Activated naive CD8-positive, alpha-beta T cell treated with anti-CD3 and anti-CD28 coated beads for 36 hours (primary cell): Measurements from ENCODE around the gene ADRA2A. TPM values are rescaled to one million over a fixed set of nuclear protein-coding genes. Genes with fewer than 3 reads are reported as not detected.

ENCODE experiments used
- DNase-seq: peaks from one replicate; pipeline ENCODE4 v3.0.0; 2021
- H3K27ac Mint-ChIP-seq: one replicate; pipeline ENCODE4 v1.8.0; 2022; ENCODE audit warnings: mild to moderate bottlenecking, moderate library complexity, mixed read lengths
- H3K27me3 Mint-ChIP-seq: one replicate; pipeline ENCODE4 v1.8.0; 2022; ENCODE audit warnings: mild to moderate bottlenecking, mixed read lengths
- H3K36me3 Mint-ChIP-seq: one replicate; pipeline ENCODE4 v1.8.0; 2021; ENCODE audit warnings: mild to moderate bottlenecking, mixed read lengths
- H3K4me1 Mint-ChIP-seq: one replicate; pipeline ENCODE4 v1.8.0; 2021; ENCODE audit warnings: mixed read lengths
- H3K4me3 Mint-ChIP-seq: one replicate; pipeline ENCODE4 v1.8.0; 2022; ENCODE audit warnings: mild to moderate bottlenecking, moderate library complexity, mixed read lengths
- H3K9me3 Mint-ChIP-seq: one replicate; pipeline ENCODE4 v1.8.0; 2022; ENCODE audit warnings: mixed read lengths
- total RNA-seq, 2 experiments: library from RNA; stranded (reverse); gene quantifications; one replicate each; pipeline ENCODE4 v1.2.3, GENCODE V29; 2021

Gene ADRA2A
- total RNA-seq, 2 experiments from 2014 or later: not detected

- Mint-ChIP-seq H3K4me3 (no peak overlapping the region), H3K36me3 (no peaks in the 10 kb centered on the region), H3K27me3 (peaks cover 17% of the 10 kb centered on the region), H3K4me1 (no peaks in the 10 kb centered on the region), H3K27ac (no peak overlapping the region), H3K9me3 (no peaks in the 10 kb centered on the region)
- no peak for DNase-seq
Observed at GRCh38 chr10:111128331-111129180, 51.7 kb downstream of the ADRA2A start.

DNA sequence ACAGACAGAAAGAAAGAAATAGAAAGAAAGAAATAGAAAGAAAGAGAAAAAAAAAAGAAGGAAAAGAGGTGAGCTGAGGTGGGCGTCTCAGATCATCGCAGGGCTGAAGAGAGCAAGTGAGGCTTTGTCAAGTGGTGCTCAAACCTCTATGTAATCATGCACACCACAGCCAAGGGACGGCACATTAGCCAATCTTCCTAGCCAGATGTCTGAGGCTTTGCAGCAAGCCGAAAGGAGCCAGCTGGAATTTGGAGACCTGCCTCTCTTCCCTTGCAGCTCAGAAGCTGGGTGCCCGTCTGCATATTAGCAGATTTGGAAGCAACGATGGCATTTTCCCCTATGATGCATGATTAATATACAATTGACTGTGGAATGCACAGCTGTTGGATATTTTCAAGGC is 52.5 kb downstream of the ADRA2A start:
- H3K27me3 Mint-ChIP-seq: peaks cover 19% of the 10 kb centered on the region
- H3K4me3 Mint-ChIP-seq: no peak overlapping the region
- H3K36me3 Mint-ChIP-seq: no peaks in the 10 kb centered on the region
- no peak for DNase-seq
- no peak overlapping the region for H3K27ac Mint-ChIP-seq
- H3K9me3 Mint-ChIP-seq: no peaks in the 10 kb centered on the region
- no peaks in the 10 kb centered on the region for H3K4me1 Mint-ChIP-seq

GRCh38 chr10:111130471-111130870 is 53.6 kb downstream of the ADRA2A start:
- Mint-ChIP-seq H3K36me3 (no peaks in the 10 kb centered on the region), H3K4me3 (no peak overlapping the region), H3K27ac (peak overlapping the region; percentile 61), H3K9me3 (no peaks in the 10 kb centered on the region), H3K27me3 (peaks cover 26% of the 10 kb centered on the region), H3K4me1 (no peaks in the 10 kb centered on the region)
- DNase-seq: no peak

Other genes with a start within 250 kb of the ADRA2A start
- gene PDCD4, start 205.1 kb upstream of the ADRA2A start, total RNA-seq: 100 to 1,000 TPM; 125 TPM
- 10 to 100 TPM; 35.6 to 37.1 TPM for gene BBIP1, start 157.8 kb upstream of the ADRA2A start, total RNA-seq
- 10 to 100 TPM; 45.1 to 46.1 TPM for gene SHOC2, start 157.4 kb upstream of the ADRA2A start, total RNA-seq